Measurements from ENCODE around the gene HDLBP.

DNA sequence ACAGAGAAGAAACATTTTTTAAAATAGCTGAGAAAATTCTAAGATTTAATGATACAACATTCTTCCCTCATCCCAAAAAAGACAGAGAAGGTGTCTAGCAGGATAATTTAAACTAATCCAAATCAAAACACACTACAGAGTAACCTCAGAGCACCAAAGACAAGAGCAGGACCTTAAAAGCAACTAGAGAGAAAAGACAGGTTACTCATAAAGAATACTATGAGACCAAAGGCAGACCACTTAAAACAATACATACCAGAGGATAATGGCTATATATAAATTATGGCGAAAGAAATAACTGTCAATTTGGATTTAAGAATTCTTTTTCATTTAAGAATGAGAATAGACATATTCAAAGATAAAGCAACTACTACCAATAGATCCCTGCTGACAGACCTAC lies 40.0 kb downstream of the HDLBP start:
- TF ChIP-seq, protein P1, sequence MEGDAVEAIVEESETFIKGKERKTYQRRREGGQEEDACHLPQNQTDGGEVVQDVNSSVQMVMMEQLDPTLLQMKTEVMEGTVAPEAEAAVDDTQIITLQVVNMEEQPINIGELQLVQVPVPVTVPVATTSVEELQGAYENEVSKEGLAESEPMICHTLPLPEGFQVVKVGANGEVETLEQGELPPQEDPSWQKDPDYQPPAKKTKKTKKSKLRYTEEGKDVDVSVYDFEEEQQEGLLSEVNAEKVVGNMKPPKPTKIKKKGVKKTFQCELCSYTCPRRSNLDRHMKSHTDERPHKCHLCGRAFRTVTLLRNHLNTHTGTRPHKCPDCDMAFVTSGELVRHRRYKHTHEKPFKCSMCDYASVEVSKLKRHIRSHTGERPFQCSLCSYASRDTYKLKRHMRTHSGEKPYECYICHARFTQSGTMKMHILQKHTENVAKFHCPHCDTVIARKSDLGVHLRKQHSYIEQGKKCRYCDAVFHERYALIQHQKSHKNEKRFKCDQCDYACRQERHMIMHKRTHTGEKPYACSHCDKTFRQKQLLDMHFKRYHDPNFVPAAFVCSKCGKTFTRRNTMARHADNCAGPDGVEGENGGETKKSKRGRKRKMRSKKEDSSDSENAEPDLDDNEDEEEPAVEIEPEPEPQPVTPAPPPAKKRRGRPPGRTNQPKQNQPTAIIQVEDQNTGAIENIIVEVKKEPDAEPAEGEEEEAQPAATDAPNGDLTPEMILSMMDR (IDR thresholded peaks at IDR 0.05): no peak
- TF ChIP-seq POLR2A (IDR thresholded peaks at IDR 0.05): no peak

Data from Peyer's patch (tissue), 4 donors.